ENCODE measurements around the gene RUSC2.
A peak's percentile ranks its signal among the peaks of the same experiment; 100 is the strongest.
"Not testable (repeated sequence)": the region's sequence is repeated elsewhere in the genome, so short reads cannot be mapped to it uniquely, and the experiment has no call there.

The RUSC2 gene

GRCh38 chr9:35522700-35523099 lies 32.8 kb downstream of the RUSC2 start:
- H3K27ac ChIP-seq, result no peak overlapping the region
- no peak for TF ChIP-seq CTCF (conservative IDR thresholded peaks at IDR 0.05; ENCODE audit: low read depth)
- CTCF ChIA-PET, result no interaction called here
- no peak for DNase-seq (ENCODE audit: low spot score)
- POLR2A ChIA-PET (ENCODE audit: low non-redundant PET), result no interaction called here

- POLR2A ChIA-PET (ENCODE audit: low non-redundant PET); DNase-seq (ENCODE audit: low spot score); CTCF ChIA-PET: not testable (repeated sequence)
- peak overlapping the region; percentile 49 for H3K27ac ChIP-seq
These were observed 33.6 kb downstream of the RUSC2 start for GRCh38 chr9:35523556-35523955.

- no peak for DNase-seq (ENCODE audit: low spot score)
- ChIA-PET POLR2A (ENCODE audit: low non-redundant PET) (no interaction called here), CTCF (no interaction called here)
- H3K27ac ChIP-seq, result peak overlapping the region; percentile 75
- no peak for TF ChIP-seq CTCF (conservative IDR thresholded peaks at IDR 0.05; ENCODE audit: low read depth)
These were observed 36.3 kb downstream of the RUSC2 start for GRCh38 chr9:35526087-35526801.

- ChIA-PET CTCF (interaction anchor here (0.6 kb wide), 1 partner anchor 198 kb away, joined by 3 read pairs; no protein-coding TSS in a partner anchor), POLR2A (ENCODE audit: low non-redundant PET) (no interaction called here)
- no peak for DNase-seq (ENCODE audit: low spot score)
- H3K27ac ChIP-seq, result no peak overlapping the region
- no peak for TF ChIP-seq CTCF (conservative IDR thresholded peaks at IDR 0.05; ENCODE audit: low read depth)
These were observed 39.4 kb downstream of the RUSC2 start for GRCh38 chr9:35529161-35529823.

- no peak for DNase-seq (ENCODE audit: low spot score)
- CTCF ChIA-PET, result no interaction called here
- POLR2A ChIA-PET (ENCODE audit: low non-redundant PET), result no interaction called here
- H3K27ac ChIP-seq, result peak overlapping the region; percentile 64
- no peak for TF ChIP-seq CTCF (conservative IDR thresholded peaks at IDR 0.05; ENCODE audit: low read depth)
These were observed 43.5 kb downstream of the RUSC2 start for GRCh38 chr9:35533398-35533797.

- DNase-seq (ENCODE audit: low spot score); H3K27ac ChIP-seq; POLR2A ChIA-PET (ENCODE audit: low non-redundant PET): not testable (repeated sequence)
- CTCF ChIA-PET, result interaction anchor here (0.6 kb wide), 1 partner anchor 69 kb away, joined by 9 read pairs; no protein-coding TSS in a partner anchor
These were observed 45.0 kb downstream of the RUSC2 start for GRCh38 chr9:35534921-35535320.

- TF ChIP-seq CTCF (conservative IDR thresholded peaks at IDR 0.05; ENCODE audit: low read depth), result no peak
- peak overlapping the region; percentile 76 for H3K27ac ChIP-seq
- POLR2A ChIA-PET (ENCODE audit: low non-redundant PET), result no interaction called here
- CTCF ChIA-PET, result interaction anchor here (0.6 to 0.7 kb wide), 2 partner anchors 52 to 324 kb away, joined by 3 to 5 read pairs; no protein-coding TSS in a partner anchor
- DNase-seq (ENCODE audit: low spot score), result no peak
These were observed 48.0 kb downstream of the RUSC2 start for GRCh38 chr9:35537913-35538312.

Data from RWPE1 (cell line).